Liver (tissue), 9 donors: ENCODE measurements around the gene NELFCD. TPM values are rescaled to one million over a fixed set of nuclear protein-coding genes. Genes with fewer than 3 reads are reported as not detected.

ENCODE experiments used
- DNase-seq: peaks from one replicate; pipeline ENCODE4 v3.0.0-alpha.2; 2017; ENCODE audit warnings: low spot score
- H3K27ac ChIP-seq, 2 donors: one replicate each; pipeline ENCODE4 v1.7.0; 2013; ENCODE audit warnings: inconsistent platforms in 2 of 2, low read length in 2 of 2, control low read depth in 1 of 2, low read depth in 1 of 2, mild to moderate bottlenecking in 1 of 2
- H3K27me3 ChIP-seq, 4 donors: one replicate each; pipeline versions ENCODE4 v1.6.1 to v1.7.0; 2013; ENCODE audit warnings: low read length in 3 of 4, inconsistent platforms in 1 of 4, mild to moderate bottlenecking in 1 of 4, moderate library complexity in 1 of 4; ENCODE audit not compliant: control insufficient read depth in 4 of 4, insufficient read depth in 4 of 4
- H3K36me3 ChIP-seq, 4 donors: one replicate each; pipeline versions ENCODE4 v1.6.1 to v1.7.0; 2013; ENCODE audit warnings: low read length in 3 of 4, mild to moderate bottlenecking in 3 of 4, low read depth in 1 of 4, moderate library complexity in 1 of 4; ENCODE audit not compliant: control insufficient read depth in 4 of 4, insufficient read depth in 3 of 4
- H3K4me1 ChIP-seq, 4 donors: one replicate each; pipeline versions ENCODE4 v1.6.1 to v1.7.0; 2013; ENCODE audit warnings: low read length in 3 of 4, mild to moderate bottlenecking in 3 of 4, moderate library complexity in 1 of 4; ENCODE audit not compliant: control insufficient read depth in 4 of 4, insufficient read depth in 4 of 4
- H3K4me3 ChIP-seq, 3 donors: one replicate each; pipeline versions ENCODE4 v1.6.1 to v1.7.0; 2013; ENCODE audit warnings: low read length in 3 of 3, control low read depth in 1 of 3, low read depth in 1 of 3, mild to moderate bottlenecking in 1 of 3
- H3K9ac ChIP-seq, 2 donors: one replicate each; pipeline ENCODE4 v1.7.0; 2013; ENCODE audit warnings: low read length in 2 of 2, mild to moderate bottlenecking in 2 of 2, moderate library complexity in 2 of 2, control low read depth in 1 of 2, low read depth in 1 of 2
- H3K9me3 ChIP-seq, 4 donors: one replicate each; pipeline versions ENCODE4 v1.6.1 to v1.7.0; 2013; ENCODE audit warnings: low read length in 3 of 4; ENCODE audit not compliant: control insufficient read depth in 4 of 4
- ATF3 ChIP-seq: IDR thresholded peaks from 2 replicates; pipeline ENCODE4 v1.6.1; 2016; ENCODE audit warnings: antibody characterized with exemption
- CTCF ChIP-seq: fragments of 150-350 bp; IDR thresholded peaks from 2 replicates; pipeline ENCODE4 v1.5.1; 2017; ENCODE audit warnings: improper control_type of control experiment, low read depth, low read length; ENCODE audit not compliant: missing input control
- EGR1 ChIP-seq, 2 donors: IDR thresholded peaks; 2 replicates each; pipeline ENCODE4 v1.6.1; 2016 to 2018; ENCODE audit warnings: antibody characterized with exemption in 2 of 2, low read depth in 2 of 2
- FOXA1 ChIP-seq: IDR thresholded peaks from 2 replicates; pipeline ENCODE4 v1.6.1; 2016; ENCODE audit warnings: antibody characterized with exemption
- FOXA2 ChIP-seq: IDR thresholded peaks from 2 replicates; pipeline ENCODE4 v1.6.1; 2016; ENCODE audit warnings: antibody characterized with exemption
- HNF4A ChIP-seq, 2 donors: conservative IDR thresholded peaks; 2 replicates each; pipeline ENCODE4 v1.6.1; 2016; ENCODE audit warnings: antibody characterized with exemption in 2 of 2, mild to moderate bottlenecking in 2 of 2
- HNF4G ChIP-seq: IDR thresholded peaks from 2 replicates; pipeline ENCODE4 v1.6.1; 2016; ENCODE audit warnings: antibody characterized with exemption
- NR2F2 ChIP-seq: IDR thresholded peaks from 2 replicates; pipeline ENCODE4 v1.6.1; 2016; ENCODE audit warnings: antibody characterized with exemption
- RAD21 ChIP-seq, 2 donors: IDR thresholded peaks; 2 replicates each; pipeline ENCODE4 v1.6.1; 2016; ENCODE audit warnings: antibody characterized with exemption in 2 of 2, mild to moderate bottlenecking in 2 of 2
- REST ChIP-seq: IDR thresholded peaks from 2 replicates; pipeline ENCODE4 v1.6.1; 2016; ENCODE audit warnings: antibody characterized with exemption, mild to moderate bottlenecking
- RXRA ChIP-seq, 2 donors: IDR thresholded peaks; 2 replicates each; pipeline ENCODE4 v1.6.1; 2017 to 2018; ENCODE audit warnings: antibody characterized with exemption in 2 of 2, mild to moderate bottlenecking in 1 of 2
- SP1 ChIP-seq: IDR thresholded peaks from 2 replicates; pipeline ENCODE4 v1.6.1; 2018; ENCODE audit warnings: antibody characterized with exemption, mild to moderate bottlenecking
- TAF1 ChIP-seq: conservative IDR thresholded peaks from 2 replicates; pipeline ENCODE4 v1.6.1; 2016; ENCODE audit warnings: antibody characterized with exemption, mild to moderate bottlenecking
- ZBTB33 ChIP-seq: IDR thresholded peaks from 2 replicates; pipeline ENCODE4 v1.6.1; 2016; ENCODE audit warnings: antibody characterized with exemption
- WGBS: extraction: QIAGEN DNeasy Blood & Tissue Kit; methylation state at CpG from one replicate; pipeline ENCODE4 v1.1.7; 2013; 5-methylcytosine and 5-hydroxymethylcytosine counted together
- polyA plus RNA-seq, 2 donors: library from polyadenylated mRNA; stranded (reverse) in 1 of 2; unstranded in 1 of 2; fragments of 200-250 nt in 1 of 2; fragments of >200 nt in 1 of 2; fragmentation: Nextera tagmentation in 1 of 2; extraction: Ambion mirVana in 1 of 2; gene quantifications; one replicate each; pipeline versions ENCODE4 v1.2.1 to v1.2.3, GENCODE V29; 2013 to 2015
- total RNA-seq, 2 donors: library from RNA; depleted of rRNA; stranded (reverse); fragments of >200 nt; gene quantifications; one replicate each; pipeline ENCODE4 v1.2.3, GENCODE V29; 2014
- donor health status: healthy.
- donor health status: healthy.
- donor health status: healthy.
- donor health status: healthy.
- donor health status: healthy.

Gene NELFCD
- total and polyA plus RNA-seq, 4 donors, result 28.1 to 39.8 (median 37.0) TPM

GRCh38 chr20:58988565-58988882, 7.5 kb downstream of the NELFCD start (continued):
- no peak for TF ChIP-seq TAF1

GRCh38 chr20:58989196-58989595, 8.1 kb downstream of the NELFCD start:
- Histone ChIP-seq H3K27ac (no peak overlapping the region), H3K9ac (no peak overlapping the region), H3K9me3 (no peaks in the 10 kb centered on the region), H3K36me3 (peaks cover 5 to 39% (median 24%) of the 10 kb centered on the region in 4 donors), H3K27me3 (no peaks in the 10 kb centered on the region), H3K4me1 (peaks cover 11 to 52% (median 35%) of the 10 kb centered on the region in 4 donors), H3K4me3 (no peak overlapping the region)
- peak; percentile 26 for DNase-seq
- TF ChIP-seq ZBTB33, result no peak
- TF ChIP-seq ATF3, result no peak
- no peak for TF ChIP-seq RAD21 (IDR thresholded peaks at IDR 0.05)
- no peak for TF ChIP-seq SP1
- no peak for TF ChIP-seq RXRA (IDR thresholded peaks at IDR 0.05)
- no peak for TF ChIP-seq HNF4A (conservative IDR thresholded peaks at IDR 0.05)
- no peak for TF ChIP-seq FOXA2
- TF ChIP-seq EGR1 (IDR thresholded peaks at IDR 0.05; ENCODE audit: low read depth in 2 of 2), result no peak
- TF ChIP-seq NR2F2, result no peak
- no peak for TF ChIP-seq FOXA1
- TF ChIP-seq HNF4G, result no peak
- TF ChIP-seq CTCF, result no peak
- TF ChIP-seq REST, result no peak
- 95% methylated on average over 10 of the region's 10 CpGs for WGBS
